HepG2 (cell line): ENCODE results near the gene ST3GAL5. TPM values are rescaled to one million over a fixed set of nuclear protein-coding genes. Genes with fewer than 3 reads are reported as not detected.

Experiments
- ATAC-seq: fragments of 200-7000 bp; cut with Tn5 transposase; 3 replicates; pipeline ENCODE4 v1.9.1; 2020; ENCODE audit warnings: mild to moderate bottlenecking, moderate library complexity
- BruUV-seq: library from RNA; stranded (reverse); fragments of 400-500 nt; replicated peaks from 2 replicates; lab custom pipeline; 2021; lab: Mats Ljungman, UMichigan
- CTCF ChIA-PET: fragments of 300-600 bp; formaldehyde crosslinking; extraction: SDS; loops from one replicate; lab custom pipeline; 2021; ENCODE audit warnings: low total read pairs, inconsistent platforms, low intra/inter-chr PET ratio; lab: Yijun Ruan, JAX
- POLR2A ChIA-PET: fragments of 350-600 bp; sonication (Branson Sonifier 250); formaldehyde crosslinking; loops from one replicate; lab custom pipeline; 2020; ENCODE audit warnings: antibody characterized with exemption, inconsistent platforms; lab: Yijun Ruan, JAX
- DNase-seq: peaks from one replicate; pipeline ENCODE4 v3.0.0-alpha.2; 2015; ENCODE audit warnings: low spot score
- FAIRE-seq: peaks from 3 replicates; lab custom pipeline; 2011; peaks lifted over from hg19 to GRCh38; lab: Jason Lieb, UNC
- H2AFZ ChIP-seq: one replicate; pipeline ENCODE4 v1.6.1; 2011; ENCODE audit warnings: low read length, inconsistent platforms
- H3K27ac ChIP-seq: fragments of 300-600 bp; 3 replicates; pipeline ENCODE4 v1.8.0; 2011; ENCODE audit warnings: mixed run types, mild to moderate bottlenecking, mixed read lengths, low read length, inconsistent platforms; ENCODE audit not compliant: insufficient read depth; ENCODE audit errors: extremely low read length
- H3K27me3 ChIP-seq, 2 experiments: fragments of 200-600 bp in 1 of 2; 2 replicates in 1 of 2; 3 replicates in 1 of 2; pipeline versions ENCODE4 v1.6.0 to v1.8.0; 2011; ENCODE audit warnings: low read length in 2 of 2, mild to moderate bottlenecking in 2 of 2, moderate library complexity in 2 of 2, inconsistent platforms in 1 of 2; ENCODE audit not compliant: insufficient read depth in 2 of 2, control insufficient read depth in 1 of 2
- H3K36me3 ChIP-seq, 2 experiments: fragments of 200-600 bp in 1 of 2; replicated peaks in 1 of 2; 2 replicates in 1 of 2; 3 replicates in 1 of 2; pipeline versions ENCODE4 v1.5.1 to v1.8.0; 2011; ENCODE audit warnings: low read length in 2 of 2, inconsistent platforms in 1 of 2; ENCODE audit not compliant: insufficient read depth in 2 of 2, control insufficient read depth in 1 of 2
- H3K4me1 ChIP-seq: 2 replicates; pipeline ENCODE4 v1.5.1; 2012; ENCODE audit warnings: low read length, inconsistent platforms; ENCODE audit not compliant: insufficient read depth
- H3K4me2 ChIP-seq: 2 replicates; pipeline ENCODE4 v1.6.0; 2011; ENCODE audit warnings: low read depth, low read length, inconsistent platforms
- H3K4me3 ChIP-seq, 3 experiments: fragments of 200-600 bp in 1 of 3; sonication (generic), shearing (Covaris generic) in 1 of 3; replicated peaks in 1 of 3; 2 replicates each; pipeline ENCODE4 v1.5.1; 2011 to 2016; ENCODE audit warnings: low read length in 3 of 3, inconsistent platforms in 2 of 3, low read depth in 2 of 3, mild to moderate bottlenecking in 2 of 3, control low read depth in 1 of 3, mixed read lengths in 1 of 3; ENCODE audit not compliant: insufficient read depth in 1 of 3
- H3K79me2 ChIP-seq: one replicate; pipeline ENCODE4 v1.6.1; 2011; ENCODE audit warnings: low read length, inconsistent platforms; ENCODE audit not compliant: insufficient read depth
- H3K9ac ChIP-seq: 2 replicates; pipeline ENCODE4 v1.6.0; 2011; ENCODE audit warnings: mild to moderate bottlenecking, low read depth, low read length, inconsistent platforms; ENCODE audit not compliant: insufficient read depth
- H3K9me3 ChIP-seq: 2 replicates; pipeline ENCODE4 v1.5.1; 2012; ENCODE audit warnings: mild to moderate bottlenecking, low read length
- H4K20me1 ChIP-seq: 2 replicates; pipeline ENCODE4 v1.6.0; 2011; ENCODE audit warnings: inconsistent platforms, mild to moderate bottlenecking, low read length, moderate library complexity; ENCODE audit not compliant: insufficient read depth
- CEBPB ChIP-seq: IDR thresholded peaks from 2 replicates; pipeline ENCODE4 v1.6.1; 2011; ENCODE audit warnings: low read depth, low read length, improper control_type of control experiment, borderline replicate concordance
- EHMT2 ChIP-seq: fragments of 200-600 bp; sonication (generic); IDR thresholded peaks from 2 replicates; pipeline ENCODE4 v1.7.0; 2017; ENCODE audit warnings: antibody characterized with exemption, low read depth, low read length, borderline replicate concordance
- FOXC1 ChIP-seq: sonication (generic); formaldehyde crosslinking; IDR thresholded peaks from 2 replicates; pipeline ENCODE4 v1.8.0; 2022; ENCODE audit warnings: mild to moderate bottlenecking, missing genetic modification reagents, borderline replicate concordance
- HMGA1 ChIP-seq: sonication (generic); formaldehyde crosslinking; conservative IDR thresholded peaks from 2 replicates; pipeline ENCODE4 v1.4.0; 2020; ENCODE audit warnings: missing genetic modification reagents
- HOXA7 ChIP-seq: sonication (generic); formaldehyde crosslinking; IDR thresholded peaks from 2 replicates; pipeline ENCODE4 v1.8.1; 2022; ENCODE audit warnings: mild to moderate bottlenecking, missing genetic modification reagents, moderate library complexity
- KDM6A ChIP-seq: IDR thresholded peaks from 2 replicates; pipeline ENCODE4 v1.6.1; 2016; ENCODE audit warnings: low read depth
- MLLT10 ChIP-seq: sonication (generic); formaldehyde crosslinking; IDR thresholded peaks from 2 replicates; pipeline ENCODE4 v1.4.0; 2020; ENCODE audit warnings: missing genetic modification reagents
- SMYD3 ChIP-seq: sonication (generic); formaldehyde crosslinking; IDR thresholded peaks from 2 replicates; pipeline ENCODE4 v1.8.1; 2023; ENCODE audit warnings: mild to moderate bottlenecking, missing genetic modification reagents
- SRSF9 ChIP-seq: fragments of 200-400 bp; formaldehyde crosslinking; IDR thresholded peaks from 2 replicates; pipeline ENCODE4 v1.6.1; 2018; ENCODE audit warnings: borderline replicate concordance, mild to moderate bottlenecking, low read depth, low read length; ENCODE audit not compliant: insufficient read depth, poor library complexity, severe bottlenecking
- TEAD2 ChIP-seq: sonication (generic); formaldehyde crosslinking; IDR thresholded peaks from 2 replicates; pipeline ENCODE4 v1.9.0; 2021; ENCODE audit warnings: missing genetic modification reagents
- YY1 ChIP-seq: IDR thresholded peaks from 2 replicates; pipeline ENCODE4 v1.6.1; 2011; ENCODE audit warnings: low read length, low read depth, moderate library complexity, mild to moderate bottlenecking; ENCODE audit not compliant: insufficient read depth, insufficient replicate concordance
- ZNF12 ChIP-seq: sonication (generic); formaldehyde crosslinking; IDR thresholded peaks from 2 replicates; pipeline ENCODE4 v1.5.0; 2020; ENCODE audit warnings: missing genetic modification reagents
- ZNF547 ChIP-seq: sonication (generic); formaldehyde crosslinking; IDR thresholded peaks from 2 replicates; pipeline ENCODE4 v1.5.1; 2020; ENCODE audit warnings: mild to moderate bottlenecking, missing genetic modification reagents
- WGBS: methylation state at CpG from one replicate; pipeline ENCODE4 v1.1.6; 2017; ENCODE audit warnings: low lambda C conversion rate; 5-methylcytosine and 5-hydroxymethylcytosine counted together
- in situ Hi-C: cut with HindIII; loops from 2 replicates; pipeline ENCODE4 v1.10.0; 2017; ENCODE audit warnings: low pct_unique_long_range_greater_than_20kb; ENCODE audit not compliant: extremely low pct_ligation_motif_present
- intact Hi-C: fragments of 100-400 bp; cut with micrococcal nuclease; formaldehyde crosslinking; loops from one replicate; pipeline ENCODE4 v1.10.0; 2022; ENCODE audit not compliant: unreplicated experiment
- polyA plus RNA-seq, 8 experiments: library from polyadenylated mRNA; depleted of rRNA in 3 of 8; stranded (reverse) in 7 of 8; unstranded in 1 of 8; fragments of >200 nt; fragmentation: Illumina TruSeq in 4 of 8; extraction: Trizol in 4 of 8; gene quantifications; 2 replicates each; pipeline versions ENCODE4 v1.2.1 to v1.2.3, GENCODE V29; 2011 to 2016; ENCODE audit warnings: low read depth in 4 of 8, missing spikeins in 1 of 8, mixed read lengths in 1 of 8; ENCODE audit not compliant: insufficient read depth in 1 of 8
- total RNA-seq, 5 experiments: library from RNA; depleted of rRNA; stranded (reverse); fragments of >200 nt; fragmentation: Illumina TruSeq; extraction: Trizol; gene quantifications; 2 replicates each; pipeline ENCODE4 v1.2.3, GENCODE V29; 2016; ENCODE audit warnings: low read depth in 1 of 5
- TF ChIP-seq, protein P1 (sequence below): sonication (generic); formaldehyde crosslinking; IDR thresholded peaks from 2 replicates; pipeline ENCODE4 v1.4.0; 2020; ENCODE audit warnings: missing genetic modification reagents
- TF ChIP-seq, protein P2 (sequence below), 2 experiments: fragments of 450-650 bp in 1 of 2; sonication (generic) in 1 of 2; formaldehyde crosslinking; IDR thresholded peaks; 2 replicates each; pipeline versions ENCODE4 v1.5.0 to v1.8.0; 2020 to 2022; ENCODE audit warnings: mild to moderate bottlenecking in 1 of 2, missing genetic modification reagents in 1 of 2

The ST3GAL5 gene
- total and polyA plus RNA-seq, 2 of the 13 experiments (the other 11 are each of a cell fraction or from before 2014, with no cell fraction given), result 1.3 to 2.0 TPM

DNA sequence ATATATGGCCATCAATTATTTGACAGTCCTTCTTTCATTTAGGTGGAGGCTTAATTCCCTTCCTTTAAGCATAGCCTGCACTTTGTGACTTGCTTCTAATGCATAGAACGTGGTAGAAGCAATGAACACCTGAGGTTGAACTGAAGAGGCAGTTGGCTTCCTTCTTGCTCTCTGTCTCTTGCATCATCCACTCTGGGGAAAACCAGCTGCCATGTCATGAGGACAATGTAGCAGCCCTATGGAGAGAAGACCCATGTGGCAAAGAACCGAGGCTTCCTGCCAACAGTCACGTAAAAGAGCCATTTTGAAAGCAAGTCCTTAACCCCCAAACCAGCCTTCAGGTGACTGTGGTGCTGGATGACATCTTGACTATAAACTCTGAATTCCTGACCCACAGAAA, 88.2 kb downstream of the ST3GAL5 start:
- in situ Hi-C loops (no loop called here), intact Hi-C loops (no loop called here)
- H3K36me3 ChIP-seq, result no peaks in the 10 kb centered on the region
- H3K9ac ChIP-seq, result no peak overlapping the region
- 43% methylated on average over 3 of the region's 3 CpGs for WGBS
- no peak for FAIRE-seq
- ChIA-PET POLR2A (no interaction called here), CTCF (no interaction called here)
- H3K9me3 ChIP-seq, result no peaks in the 10 kb centered on the region
- peaks cover 32% of the 10 kb centered on the region for H3K4me1 ChIP-seq
- DNase-seq, result no peak
- no peak for ATAC-seq
- H4K20me1 ChIP-seq, result no peaks in the 10 kb centered on the region
- no peaks in the 10 kb centered on the region for H3K79me2 ChIP-seq
- no peak overlapping the region for H3K4me2 ChIP-seq
- BruUV-seq, result no TSS peak
- H2AFZ ChIP-seq, result no peak overlapping the region
- TF ChIP-seq ZNF547 (CRISPR knock-in tag) (no peak), YY1 (no peak), HOXA7 (CRISPR knock-in tag) (no peak), HMGA1 (no peak), KDM6A (CRISPR knock-in tag) (no peak), TEAD2 (no peak), EHMT2 (no peak), MLLT10 (CRISPR knock-in tag) (no peak), FOXC1 (CRISPR knock-in tag) (no peak), SRSF9 (no peak), ZNF12 (CRISPR knock-in tag) (no peak), SMYD3 (CRISPR knock-in tag) (no peak), CEBPB (peak; percentile 52; the same call in 1 of the 2 replicates)
- TF ChIP-seq, protein P1, sequence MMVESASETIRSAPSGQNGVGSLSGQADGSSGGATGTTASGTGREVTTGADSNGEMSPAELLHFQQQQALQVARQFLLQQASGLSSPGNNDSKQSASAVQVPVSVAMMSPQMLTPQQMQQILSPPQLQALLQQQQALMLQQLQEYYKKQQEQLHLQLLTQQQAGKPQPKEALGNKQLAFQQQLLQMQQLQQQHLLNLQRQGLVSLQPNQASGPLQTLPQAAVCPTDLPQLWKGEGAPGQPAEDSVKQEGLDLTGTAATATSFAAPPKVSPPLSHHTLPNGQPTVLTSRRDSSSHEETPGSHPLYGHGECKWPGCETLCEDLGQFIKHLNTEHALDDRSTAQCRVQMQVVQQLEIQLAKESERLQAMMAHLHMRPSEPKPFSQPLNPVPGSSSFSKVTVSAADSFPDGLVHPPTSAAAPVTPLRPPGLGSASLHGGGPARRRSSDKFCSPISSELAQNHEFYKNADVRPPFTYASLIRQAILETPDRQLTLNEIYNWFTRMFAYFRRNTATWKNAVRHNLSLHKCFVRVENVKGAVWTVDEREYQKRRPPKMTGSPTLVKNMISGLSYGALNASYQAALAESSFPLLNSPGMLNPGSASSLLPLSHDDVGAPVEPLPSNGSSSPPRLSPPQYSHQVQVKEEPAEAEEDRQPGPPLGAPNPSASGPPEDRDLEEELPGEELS (CRISPR knock-in tag), result no peak
- TF ChIP-seq, protein P2, sequence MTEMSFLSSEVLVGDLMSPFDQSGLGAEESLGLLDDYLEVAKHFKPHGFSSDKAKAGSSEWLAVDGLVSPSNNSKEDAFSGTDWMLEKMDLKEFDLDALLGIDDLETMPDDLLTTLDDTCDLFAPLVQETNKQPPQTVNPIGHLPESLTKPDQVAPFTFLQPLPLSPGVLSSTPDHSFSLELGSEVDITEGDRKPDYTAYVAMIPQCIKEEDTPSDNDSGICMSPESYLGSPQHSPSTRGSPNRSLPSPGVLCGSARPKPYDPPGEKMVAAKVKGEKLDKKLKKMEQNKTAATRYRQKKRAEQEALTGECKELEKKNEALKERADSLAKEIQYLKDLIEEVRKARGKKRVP (CRISPR knock-in tag; IDR thresholded peaks at IDR 0.05), result 0 out of 4 replicates have a peak, but pooled peaks of 1 of the 2 experiments have one; percentile 34
- H3K4me3 ChIP-seq, result no peak overlapping the region
- no peak overlapping the region for H3K27ac ChIP-seq
- no peaks in the 10 kb centered on the region for H3K27me3 ChIP-seq
